Measurements from ENCODE around the gene RRP12.
A peak's percentile ranks its signal among the peaks of the same experiment; 100 is the strongest.

The RRP12 gene

GRCh38 chr10:97336006-97336405 is 65.1 kb downstream of the RRP12 start:
- H3K4me3 ChIP-seq (ENCODE audit: low read length) = no peak overlapping the region
- DNase-seq (ENCODE audit: low read depth) = no peak
- no peak for TF ChIP-seq CTCF (conservative IDR thresholded peaks at IDR 0.05; ENCODE audit: low read length)

- DNase-seq (ENCODE audit: low read depth) = no peak
- no peak for TF ChIP-seq CTCF (conservative IDR thresholded peaks at IDR 0.05; ENCODE audit: low read length)
- H3K4me3 ChIP-seq (ENCODE audit: low read length) = peak overlapping the region; percentile 73
Observed at GRCh38 chr10:97335188-97335619, 65.9 kb downstream of the RRP12 start.

GRCh38 chr10:97334370-97335175 is 66.6 kb downstream of the RRP12 start, which contains the start of gene FRAT2:
Gene FRAT2, minus strand, starts transcription at chr10:97334729. Its CDS starts 157 bp downstream, at chr10:97334572.
- H3K4me3 ChIP-seq (ENCODE audit: low read length) = peak within 1 kb of the TSS; percentile 73
- no peak for TF ChIP-seq CTCF (conservative IDR thresholded peaks at IDR 0.05; ENCODE audit: low read length)
- DNase-seq (ENCODE audit: low read depth) = peak; percentile 93

- DNase-seq (ENCODE audit: low read depth) = peak; percentile 32
- peak overlapping the region; percentile 73 for H3K4me3 ChIP-seq (ENCODE audit: low read length)
- TF ChIP-seq CTCF (conservative IDR thresholded peaks at IDR 0.05; ENCODE audit: low read length) = no peak; the same call in 1 of the 2 replicates
Observed at GRCh38 chr10:97333601-97334369, 67.4 kb downstream of the RRP12 start.

- no peak for DNase-seq (ENCODE audit: low read depth)
- TF ChIP-seq CTCF (conservative IDR thresholded peaks at IDR 0.05; ENCODE audit: low read length) = peak; percentile 32
- peak overlapping the region; percentile 73 for H3K4me3 ChIP-seq (ENCODE audit: low read length)
Observed at GRCh38 chr10:97333351-97333600, 67.9 kb downstream of the RRP12 start.

- DNase-seq (ENCODE audit: low read depth) = peak; percentile 86
- TF ChIP-seq CTCF (conservative IDR thresholded peaks at IDR 0.05; ENCODE audit: low read length) = peak; percentile 61
- H3K4me3 ChIP-seq (ENCODE audit: low read length) = peak overlapping the region; percentile 73
Observed at GRCh38 chr10:97332591-97333350, 68.4 kb downstream of the RRP12 start.

All from AG10803 (cell line).